Measurements from ENCODE around the gene PLA2G4B. TPM values are rescaled to one million over a fixed set of nuclear protein-coding genes. Genes with fewer than 3 reads are reported as not detected.

Gene PLA2G4B
- total RNA-seq, 4 donors from 2014 or later: 62.0 to 90.3 (median 86.5) TPM

DNA sequence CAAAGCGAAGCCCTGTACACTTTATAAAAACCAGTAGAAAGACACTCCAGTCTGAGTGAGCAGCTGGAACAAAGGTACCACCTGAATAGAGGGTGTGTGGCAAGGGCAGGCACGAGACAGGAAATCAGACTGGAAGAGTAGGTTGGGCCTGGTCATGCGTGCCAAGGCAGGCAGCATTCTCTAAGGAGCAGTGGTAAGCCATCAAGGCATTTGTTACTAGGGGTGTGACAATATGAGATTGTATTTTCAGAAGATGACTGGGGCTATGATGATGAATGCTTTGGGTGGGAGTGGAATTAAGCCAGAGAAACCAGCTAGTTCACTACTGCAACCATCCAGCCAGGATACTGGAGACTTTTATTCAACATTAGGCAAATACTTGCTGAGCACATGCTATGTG lies 5.8 kb upstream of the PLA2G4B start:
- WGBS, 2 donors: 46 to 48% methylated on average over 3 of the region's 3 CpGs
- intact Hi-C loops (cut with DNase I; ENCODE audit: low total_unique reads): no loop called here
- no peak for TF ChIP-seq CTCF (IDR thresholded peaks at IDR 0.05)
- no peak for TF ChIP-seq POLR2A (IDR thresholded peaks at IDR 0.05)
- H3K4me3 ChIP-seq (ENCODE audit: low read depth, poor library complexity, severe bottlenecking): no peak overlapping the region
- DNase-seq (ENCODE audit: low spot score in 2 of 2): peak in 1 of 2 donors; percentile 71

- WGBS, 2 donors: 88 to 90% methylated on average over 3 of the region's 3 CpGs
- intact Hi-C loops (cut with DNase I; ENCODE audit: low total_unique reads): no loop called here
- H3K4me3 ChIP-seq (ENCODE audit: low read depth, poor library complexity, severe bottlenecking): no peak overlapping the region
- DNase-seq (ENCODE audit: low spot score in 2 of 2): no peak
- no peak for TF ChIP-seq POLR2A (IDR thresholded peaks at IDR 0.05)
- TF ChIP-seq CTCF (IDR thresholded peaks at IDR 0.05): no peak
Measured at GRCh38 chr15:41834096-41834495, 4.6 kb upstream of the PLA2G4B start.

DNA sequence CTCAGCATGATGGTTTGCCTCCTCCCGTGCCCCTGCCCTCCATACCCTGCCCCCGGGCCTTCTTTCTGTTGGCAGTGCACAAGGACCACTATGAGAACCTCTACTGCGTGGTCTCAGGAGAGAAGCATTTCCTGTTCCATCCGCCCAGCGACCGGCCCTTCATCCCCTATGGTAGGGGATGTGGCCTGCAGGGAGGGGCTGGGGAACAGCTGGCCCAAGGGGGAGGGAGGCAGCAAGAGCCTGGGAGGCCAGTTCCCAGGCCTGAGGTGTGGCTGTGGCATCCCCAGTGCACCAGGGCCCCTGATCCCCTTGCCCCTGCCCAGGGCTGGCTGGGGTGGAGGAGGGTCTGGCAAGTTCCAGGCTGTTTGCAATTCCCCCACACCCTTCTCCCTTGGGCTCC lies 2.6 kb upstream of the PLA2G4B start:
- H3K4me3 ChIP-seq (ENCODE audit: low read depth, poor library complexity, severe bottlenecking): no peak overlapping the region
- intact Hi-C loops (cut with DNase I; ENCODE audit: low total_unique reads): no loop called here
- DNase-seq (ENCODE audit: low spot score in 2 of 2): no peak
- 76 to 80% methylated on average over 6 of the region's 6 CpGs for WGBS, 2 donors
- TF ChIP-seq POLR2A (IDR thresholded peaks at IDR 0.05): no peak
- TF ChIP-seq CTCF (IDR thresholded peaks at IDR 0.05): no peak

- 93 to 95% methylated on average over 23 of the region's 23 CpGs for WGBS, 2 donors
- DNase-seq (ENCODE audit: low spot score in 2 of 2): no peak
- no peak overlapping the region for H3K4me3 ChIP-seq (ENCODE audit: low read depth, poor library complexity, severe bottlenecking)
- TF ChIP-seq CTCF (IDR thresholded peaks at IDR 0.05) (no peak), POLR2A (IDR thresholded peaks at IDR 0.05) (no peak)
- intact Hi-C loops (cut with DNase I; ENCODE audit: low total_unique reads): no loop called here
Measured at GRCh38 chr15:41836713-41837454, 1.8 kb upstream of the PLA2G4B start.

DNA sequence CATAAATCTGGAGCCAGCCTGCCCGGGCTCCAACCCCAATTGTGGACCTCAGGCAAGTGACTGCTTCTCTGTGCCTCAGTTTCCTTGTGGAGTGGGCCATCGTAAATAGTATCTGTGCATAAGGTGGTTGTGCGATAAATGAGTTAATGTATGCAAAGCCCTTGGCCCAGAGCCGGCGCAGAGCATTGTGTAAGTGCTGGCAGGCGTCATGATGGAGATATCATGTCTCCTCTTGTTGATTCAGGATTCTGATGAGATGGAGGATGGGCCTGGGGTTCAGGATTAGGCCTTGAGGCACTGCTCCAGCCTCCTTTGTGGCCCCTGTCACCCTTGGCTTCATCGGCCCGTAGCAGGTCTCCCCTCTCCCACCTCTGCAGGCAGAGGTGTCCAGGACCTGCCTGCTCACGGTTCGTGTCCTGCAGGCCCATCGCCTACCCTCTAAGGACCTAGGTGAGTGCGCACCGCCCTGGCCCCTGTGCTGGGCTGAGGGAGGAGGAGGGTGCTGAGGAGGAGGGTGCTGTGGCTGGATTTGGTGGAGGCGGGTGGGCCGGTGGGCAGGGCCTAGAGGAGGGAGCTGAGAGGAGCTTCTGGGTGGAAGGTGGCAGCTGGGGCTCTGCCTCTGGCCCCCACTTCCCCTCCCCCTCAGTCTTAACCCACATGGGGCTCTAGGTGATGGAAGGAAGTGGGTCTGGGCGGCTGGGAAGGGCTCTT lies 1.3 kb downstream of the PLA2G4B start:
- no peak for TF ChIP-seq CTCF (IDR thresholded peaks at IDR 0.05)
- no peak for TF ChIP-seq POLR2A (IDR thresholded peaks at IDR 0.05)
- DNase-seq (ENCODE audit: low spot score in 2 of 2): no peak
- no peak overlapping the region for H3K4me3 ChIP-seq (ENCODE audit: low read depth, poor library complexity, severe bottlenecking)
- intact Hi-C loops (cut with DNase I; ENCODE audit: low total_unique reads): no loop called here
- WGBS, 2 donors: 56 to 67% methylated on average over 16 of the region's 16 CpGs
